Esophagus muscularis mucosa (tissue), 4 donors: Measurements from ENCODE around the gene FRG2B.
"Not testable (repeated sequence)": the region's sequence is repeated elsewhere in the genome, so short reads cannot be mapped to it uniquely, and the experiment has no call there.

ENCODE experiments used
- CTCF ChIP-seq, 3 experiments: fragments of 200-600 bp in 2 of 3; fragments of 450-650 bp in 1 of 3; sonication (generic) in 2 of 3; IDR thresholded peaks; one replicate each; pipeline ENCODE4 v1.5.1; 2017 to 2019; ENCODE audit warnings: antibody characterized with exemption in 3 of 3, mild to moderate bottlenecking in 2 of 3, moderate library complexity in 1 of 3
- EP300 ChIP-seq: sonication (generic); formaldehyde crosslinking; IDR thresholded peaks from one replicate; pipeline ENCODE4 v1.6.1; 2017; ENCODE audit warnings: antibody characterized with exemption
- POLR2A ChIP-seq: fragments of 450-650 bp; IDR thresholded peaks from one replicate; pipeline ENCODE4 v1.6.1; 2017; ENCODE audit warnings: antibody characterized with exemption, moderate library complexity, mild to moderate bottlenecking, low read depth
- POLR2AphosphoS5 ChIP-seq, 2 donors: sonication (generic); formaldehyde crosslinking; IDR thresholded peaks; one replicate each; pipeline ENCODE4 v1.6.1; 2017; ENCODE audit warnings: antibody characterized with exemption in 2 of 2

- TF ChIP-seq CTCF (IDR thresholded peaks at IDR 0.05); POLR2AphosphoS5 (IDR thresholded peaks at IDR 0.05); POLR2A; EP300: not testable (repeated sequence)
Measured at GRCh38 chr10:133637846-133638235, 11.2 kb upstream of the FRG2B start.
